ENCODE data around the gene STEAP1B.

DNA sequence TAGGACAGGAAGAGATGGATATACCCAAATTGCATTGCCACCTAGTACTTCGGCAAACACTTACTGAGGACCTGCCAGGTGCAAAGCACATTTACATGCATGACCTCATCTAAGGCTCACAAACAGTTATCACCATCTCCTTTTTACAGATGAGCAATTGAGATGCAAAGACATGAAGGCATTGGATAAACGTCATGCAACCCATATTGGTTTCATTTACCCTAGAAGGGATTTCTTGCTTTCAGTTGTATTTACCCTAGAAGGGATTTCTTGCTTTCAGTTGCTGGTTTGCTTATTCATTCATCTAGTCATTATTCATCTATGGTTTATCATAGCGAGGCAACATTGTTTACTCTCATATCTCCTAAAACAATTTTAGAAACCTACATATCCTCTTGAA lies 52.2 kb downstream of the STEAP1B start:
- TF ChIP-seq CTCF (IDR thresholded peaks at IDR 0.05; ENCODE audit: insufficient read depth, low read length, poor library complexity, severe bottlenecking) (no peak), EZH2phosphoT487 (conservative IDR thresholded peaks at IDR 0.05; ENCODE audit: low read length) (no peak)

Data from SU-DHL-6 (cell line).